ENCODE data around the gene KRT84. TPM values are rescaled to one million over a fixed set of nuclear protein-coding genes. Genes with fewer than 3 reads are reported as not detected.

KRT84 gene
- total RNA-seq, 1 experiment from 2014 or later, result not detected

GRCh38 chr12:52363111-52363679 lies 22.3 kb downstream of the KRT84 start:
- no peak overlapping the region for H3K4me2 ChIP-seq (ENCODE audit: low read length)
- ChIA-PET POLR2A (no interaction called here), RAD21 (ENCODE audit: low non-redundant PET in 1 of 2, low total read pairs in 2 of 2, uncharacterized antibody in 2 of 2, unreplicated experiment in 2 of 2) (no interaction called here), CTCF (no interaction called here)
- H3K36me3 ChIP-seq (ENCODE audit: control insufficient read depth in 1 of 2, insufficient read depth in 2 of 2, low read length in 2 of 2), result no peaks in the 10 kb centered on the region
- no peaks in the 10 kb centered on the region for H3K79me2 ChIP-seq (ENCODE audit: insufficient read depth, low read length)
- DNase-seq (ENCODE audit: low read depth, low spot score) (no peak), ATAC-seq (no peak)
- H3K9ac ChIP-seq (ENCODE audit: low read length), result no peak overlapping the region
- no peak overlapping the region for H2AFZ ChIP-seq (ENCODE audit: low read depth, low read length, poor library complexity, severe bottlenecking)
- H3K27ac ChIP-seq (ENCODE audit: low read depth, low read length), result no peak overlapping the region
- H3K27me3 ChIP-seq (ENCODE audit: insufficient read depth, low read length), result no peaks in the 10 kb centered on the region
- BruUV-seq (replicated peaks), result no TSS peak
- H3K4me1 ChIP-seq (ENCODE audit: control insufficient read depth in 1 of 2, insufficient read depth in 2 of 2, low read length in 2 of 2), result no peaks in the 10 kb centered on the region; a peak in 1 of 4 replicates
- no peaks in the 10 kb centered on the region for H3K9me2 ChIP-seq (ENCODE audit: insufficient read depth)
- intact Hi-C loops (cut with micrococcal nuclease), result no loop called here
- H4K20me1 ChIP-seq (ENCODE audit: insufficient read depth), result no peaks in the 10 kb centered on the region
- no peak overlapping the region for H3K4me3 ChIP-seq (replicated peaks in 1 of 2; ENCODE audit: low read depth in 1 of 2, low read length in 2 of 2)
- no peaks in the 10 kb centered on the region for H3K9me3 ChIP-seq (ENCODE audit: control insufficient read depth in 1 of 2, insufficient read depth in 1 of 2, low read depth in 1 of 2, low read length in 2 of 2)
- TF ChIP-seq ZBTB33 (IDR thresholded peaks at IDR 0.05; ENCODE audit: extremely low read depth, insufficient replicate concordance, low read length) (no peak), RAD21 (IDR thresholded peaks at IDR 0.05; ENCODE audit: low read depth) (no peak), ATF3 (IDR thresholded peaks at IDR 0.05) (no peak), EGR1 (IDR thresholded peaks at IDR 0.05; ENCODE audit: low read depth) (no peak), MAX (IDR thresholded peaks at IDR 0.05) (no peak), SP1 (IDR thresholded peaks at IDR 0.05; ENCODE audit: low read depth) (no peak), REST (IDR thresholded peaks at IDR 0.05; ENCODE audit: low read depth) (no peak), ZNF274 (IDR thresholded peaks at IDR 0.05; ENCODE audit: low read depth, low read length) (no peak), TCF7L2 (IDR thresholded peaks at IDR 0.05; ENCODE audit: borderline replicate concordance, extremely low read depth, insufficient read depth, insufficient read length) (no peak), CEBPB (IDR thresholded peaks at IDR 0.05; ENCODE audit: low read depth) (no peak), POLR2AphosphoS5 (IDR thresholded peaks at IDR 0.05; ENCODE audit: low read depth, low read length) (no peak), POLR2A (IDR thresholded peaks at IDR 0.05; ENCODE audit: borderline replicate concordance, extremely low read depth, insufficient read depth, insufficient read length) (no peak), CBX3 (IDR thresholded peaks at IDR 0.05; ENCODE audit: low read depth) (no peak), YY1 (IDR thresholded peaks at IDR 0.05; ENCODE audit: extremely low read depth, insufficient replicate concordance, low read depth, low read length) (no peak), EZH2 (IDR thresholded peaks at IDR 0.05) (no peak), FOSL1 (IDR thresholded peaks at IDR 0.05; ENCODE audit: low read depth) (no peak), JUND (IDR thresholded peaks at IDR 0.05) (no peak), ELF1 (IDR thresholded peaks at IDR 0.05; ENCODE audit: borderline replicate concordance, low read depth) (no peak), ZFX (IDR thresholded peaks at IDR 0.05) (no peak)

Data from HCT116 (cell line).